ENCODE measurements around the gene LINC01488. TPM values are rescaled to one million over a fixed set of nuclear protein-coding genes. Genes with fewer than 3 reads are reported as not detected.

Gene LINC01488
- polyA plus RNA-seq, 4 donors: 0.03 TPM; not detected in 3

DNA sequence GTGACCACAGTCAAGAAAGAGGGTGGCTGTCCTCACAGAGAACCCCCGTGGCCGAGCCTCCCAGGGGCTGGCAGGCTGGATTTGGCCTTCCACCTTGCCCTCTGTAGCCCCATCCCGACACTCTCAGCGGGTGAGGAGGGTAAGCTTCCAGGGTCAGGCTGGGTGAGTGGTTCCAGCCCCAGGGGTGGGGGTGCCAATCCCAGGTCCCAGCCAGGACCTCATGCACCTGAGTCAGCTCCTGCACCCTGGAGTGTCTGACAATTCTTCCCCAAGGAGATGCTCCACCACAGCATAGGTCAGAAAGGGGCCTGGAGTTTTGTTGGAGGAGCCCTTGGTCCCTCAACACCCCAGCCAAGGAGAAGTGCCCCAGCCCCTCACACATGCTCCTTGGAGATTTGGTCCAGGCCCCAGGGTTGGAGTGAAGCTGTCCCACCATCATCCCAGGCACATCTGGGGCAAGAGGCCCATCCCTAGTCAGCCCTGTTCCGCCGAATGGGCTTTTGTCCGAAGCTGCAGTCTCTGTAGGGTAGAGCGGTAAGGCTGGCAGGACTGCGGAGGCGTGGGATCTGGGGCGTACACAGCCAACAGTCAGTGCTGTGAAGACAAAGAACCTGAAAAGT lies 8.4 kb downstream of the LINC01488 start:
- no peak for DNase-seq (ENCODE audit: low read depth in 4 of 4, low spot score in 3 of 4)

DNA sequence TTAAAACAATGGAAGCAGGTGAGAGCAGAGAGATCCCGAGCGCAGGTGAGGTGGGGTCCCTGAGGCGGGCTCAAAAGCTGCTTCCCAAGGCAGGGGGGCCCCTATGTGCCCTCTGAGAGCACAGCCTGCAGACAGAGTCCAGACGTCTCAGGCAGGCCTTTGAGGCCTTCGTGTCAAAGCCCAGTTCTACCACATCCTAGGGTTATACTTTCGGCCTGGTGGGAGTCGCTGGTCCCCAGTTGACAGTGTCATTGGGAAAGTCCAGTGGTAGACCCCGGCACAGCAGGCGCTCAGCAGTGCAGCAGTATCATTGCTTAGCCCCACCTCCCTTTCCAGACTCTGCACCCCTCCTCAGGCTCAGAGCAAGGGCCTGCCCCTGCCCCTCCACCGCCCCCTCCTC lies 9.1 kb downstream of the LINC01488 start:
- DNase-seq (ENCODE audit: low read depth in 4 of 4, low spot score in 3 of 4): no peak

DNA sequence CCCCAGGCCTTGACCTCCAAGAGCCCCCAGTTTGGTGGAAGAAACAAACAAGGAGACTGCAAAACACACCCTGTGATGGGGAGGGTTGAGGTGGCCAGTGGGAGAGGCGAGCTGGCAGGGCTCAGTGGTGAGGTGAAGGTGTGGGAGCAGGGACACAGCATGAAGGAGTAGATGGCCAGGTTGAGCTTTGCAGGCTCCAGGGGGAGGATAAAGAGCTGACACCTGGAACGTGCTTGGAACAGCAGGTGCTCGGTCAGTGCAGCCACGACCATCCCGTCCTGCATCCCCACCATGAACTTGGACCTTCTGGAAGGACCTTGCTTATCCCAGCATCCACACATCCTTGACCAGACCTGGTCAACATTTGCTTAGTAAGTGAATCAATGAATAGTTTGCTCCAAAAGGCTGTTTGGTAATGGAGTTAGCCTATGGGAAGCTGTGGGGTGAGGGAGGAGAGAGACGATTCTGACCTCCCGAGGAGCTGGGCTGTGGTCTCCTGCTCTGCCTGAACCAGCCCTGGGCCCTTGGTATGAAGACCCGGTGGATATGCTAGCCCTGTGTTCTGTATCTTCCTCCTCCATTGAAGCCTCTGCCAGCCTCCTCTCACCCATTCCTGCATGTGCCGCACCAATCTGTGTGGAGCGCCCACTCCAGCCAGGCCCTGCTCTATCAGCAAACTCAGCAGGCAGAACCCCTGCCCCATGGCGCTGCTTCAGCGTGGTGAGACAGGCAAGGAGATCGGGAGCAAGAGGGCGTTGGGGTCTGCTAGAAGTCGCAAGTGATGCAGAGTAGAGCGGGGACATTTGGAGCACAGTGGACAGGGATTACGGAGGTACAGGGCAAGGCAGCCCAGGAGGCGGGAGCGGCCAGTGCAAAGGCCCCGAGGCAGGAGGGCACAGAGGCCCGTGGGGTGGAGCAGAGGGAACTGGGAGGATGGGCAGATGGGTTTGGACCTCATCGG lies 9.9 kb downstream of the LINC01488 start:
- no peak for DNase-seq (ENCODE audit: low read depth in 4 of 4, low spot score in 3 of 4)

DNA sequence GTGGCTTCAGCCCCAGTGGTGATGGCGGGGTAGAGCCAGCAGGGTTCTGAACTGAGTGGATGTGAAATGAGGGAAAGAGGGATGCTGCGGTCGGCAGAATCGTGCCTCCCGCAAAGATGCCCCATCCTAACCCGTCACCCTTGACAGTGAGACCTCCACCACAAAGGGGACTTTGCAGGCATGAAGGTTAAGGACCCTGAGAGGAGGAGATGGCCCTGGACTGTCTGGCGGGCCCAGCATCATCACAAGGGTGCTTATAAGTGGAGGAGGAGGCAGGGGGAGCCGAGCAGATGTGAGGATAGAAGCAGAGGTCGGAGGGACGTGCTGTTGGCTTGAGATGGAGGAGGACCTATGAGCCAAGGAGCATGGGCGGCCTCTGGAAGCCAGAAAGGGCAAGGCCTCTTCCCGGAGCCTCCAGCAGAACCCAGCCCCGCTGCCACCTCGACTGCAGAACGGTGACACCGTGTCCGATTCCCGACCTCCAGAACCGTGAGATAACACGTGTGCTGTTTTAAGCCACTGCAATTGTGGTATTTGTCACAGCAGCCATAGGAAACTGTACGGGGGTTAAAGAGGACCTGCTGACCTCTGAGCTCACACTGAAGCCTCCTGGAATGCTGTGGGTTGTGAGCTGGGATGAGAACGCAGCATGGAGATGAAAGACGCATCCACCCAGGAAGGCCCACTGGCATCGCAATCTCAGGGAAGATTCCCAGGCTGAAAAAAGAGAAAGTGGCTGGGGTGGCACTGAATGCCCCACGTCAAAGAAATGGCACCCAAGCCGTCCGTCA lies 10.9 kb downstream of the LINC01488 start:
- no peak for DNase-seq (ENCODE audit: low read depth in 4 of 4, low spot score in 3 of 4)

DNA sequence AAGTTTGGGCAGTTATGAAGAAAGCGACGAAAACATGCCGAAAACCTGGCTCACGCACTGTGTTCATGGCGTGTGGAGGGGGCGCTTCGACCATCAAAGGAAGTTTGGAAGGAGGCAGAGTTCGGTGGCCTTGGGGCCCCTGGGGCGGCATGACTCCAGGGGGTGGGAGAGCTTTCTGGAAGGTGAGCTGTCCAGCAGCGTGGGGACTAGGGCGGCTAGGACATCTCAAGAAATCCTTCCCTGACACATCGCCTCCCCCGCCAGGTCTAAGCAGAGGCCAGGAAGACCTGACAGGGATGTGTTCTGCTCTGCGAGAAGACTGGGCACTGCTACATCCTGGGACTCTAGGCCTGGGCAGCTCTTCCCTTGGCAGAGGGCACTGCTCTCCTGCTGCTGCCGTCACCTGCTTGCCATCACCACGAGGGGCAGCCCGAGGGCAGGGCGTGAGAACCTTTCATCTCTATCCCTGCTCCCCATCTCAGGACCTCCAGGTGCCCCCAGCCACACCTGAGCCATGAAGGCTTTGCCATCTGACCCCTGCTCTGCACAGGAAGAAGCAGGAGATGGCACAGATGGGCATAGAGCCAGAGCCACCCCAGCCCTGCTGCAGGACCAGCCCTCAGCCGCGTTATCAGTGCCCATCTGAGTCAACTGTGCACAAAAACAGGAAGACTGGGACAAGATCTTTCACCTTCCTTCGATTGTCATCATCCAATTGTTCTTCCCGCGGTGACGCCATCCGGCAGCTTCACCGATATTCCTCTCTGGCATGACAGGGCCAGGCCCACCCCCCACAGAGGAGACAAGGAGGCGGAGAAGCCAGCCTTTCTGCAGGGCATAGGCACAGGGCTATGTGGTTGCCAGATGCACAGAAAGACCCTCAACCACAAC lies 12.7 kb downstream of the LINC01488 start:
- DNase-seq (ENCODE audit: low read depth in 4 of 4, low spot score in 3 of 4): no peak

DNA sequence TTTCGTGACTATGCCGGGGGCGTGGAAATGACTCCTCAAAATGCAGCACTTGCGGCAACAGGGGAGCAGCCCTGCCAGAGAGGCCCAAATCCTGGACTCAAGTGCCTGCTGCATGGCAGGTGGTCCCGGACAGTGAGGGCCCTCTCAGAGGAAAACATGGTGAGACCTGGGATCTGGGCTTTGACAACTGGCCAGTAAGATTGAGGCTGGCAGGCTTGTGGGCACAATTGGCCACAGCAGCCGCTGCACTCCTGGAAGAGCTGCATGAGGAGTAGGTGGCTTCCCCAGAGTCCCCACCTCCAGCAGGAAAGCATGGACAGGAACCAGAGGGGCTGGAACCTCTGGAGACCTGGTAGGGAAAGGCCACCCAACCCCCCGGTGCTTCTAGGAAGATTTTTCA lies 13.4 kb downstream of the LINC01488 start:
- DNase-seq (ENCODE audit: low read depth in 4 of 4, low spot score in 3 of 4): no peak

DNA sequence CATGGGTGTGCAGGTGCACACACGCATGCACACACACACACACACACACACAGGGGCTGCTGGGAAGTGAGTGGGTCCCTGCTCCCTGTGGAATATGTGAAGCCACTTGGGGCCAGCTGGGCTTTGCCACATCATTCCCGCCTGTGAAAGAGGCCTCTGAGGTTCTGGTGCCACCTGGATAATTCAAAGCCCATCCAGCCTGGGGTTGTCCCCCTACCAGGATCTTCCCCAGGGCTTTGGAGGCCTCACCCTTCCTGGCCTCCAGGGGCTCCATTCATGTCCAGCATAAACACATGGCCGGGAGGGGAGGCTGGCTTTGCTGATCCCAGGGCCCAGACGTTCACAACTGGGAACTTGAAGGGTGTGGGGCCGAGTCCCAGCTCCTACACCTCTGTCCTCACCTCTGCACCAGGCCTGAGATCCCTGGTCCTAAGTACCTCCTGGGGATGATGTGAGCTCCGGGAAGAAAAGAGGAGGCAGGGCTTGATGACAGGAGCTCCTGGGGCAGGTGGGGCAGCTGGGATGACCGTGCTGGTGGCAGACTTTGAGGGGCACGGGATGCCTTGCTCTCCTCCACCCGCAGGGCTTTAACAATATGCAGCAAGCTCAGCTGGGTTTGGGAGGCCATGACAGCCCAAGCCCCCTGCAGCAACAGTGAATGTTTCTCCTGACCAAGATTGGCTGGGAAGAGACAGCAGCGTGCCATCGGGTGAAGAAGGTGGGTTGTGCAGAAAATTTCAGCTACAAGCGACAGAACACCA lies 14.2 kb downstream of the LINC01488 start:
- no peak for DNase-seq (ENCODE audit: low read depth in 4 of 4, low spot score in 3 of 4)

DNA sequence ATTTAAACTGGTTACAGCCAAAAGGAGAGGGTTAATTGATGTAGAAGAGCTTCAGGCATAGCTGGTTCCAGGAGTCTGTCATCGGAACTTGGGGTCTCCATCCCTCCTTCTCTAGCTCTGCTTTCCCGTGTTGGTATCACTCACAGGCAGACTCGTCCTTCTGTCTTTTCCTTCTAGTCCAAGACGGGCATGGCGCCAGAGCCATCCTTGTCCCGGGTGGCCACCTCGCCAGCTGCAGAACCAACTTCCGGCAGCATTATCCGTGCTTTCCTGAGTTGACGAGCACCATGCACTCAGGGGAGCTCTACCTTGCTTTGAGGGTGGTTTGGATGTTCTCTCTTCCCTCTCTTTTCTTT lies 14.7 kb downstream of the LINC01488 start:
- DNase-seq (ENCODE audit: low read depth in 4 of 4, low spot score in 3 of 4): no peak

DNA sequence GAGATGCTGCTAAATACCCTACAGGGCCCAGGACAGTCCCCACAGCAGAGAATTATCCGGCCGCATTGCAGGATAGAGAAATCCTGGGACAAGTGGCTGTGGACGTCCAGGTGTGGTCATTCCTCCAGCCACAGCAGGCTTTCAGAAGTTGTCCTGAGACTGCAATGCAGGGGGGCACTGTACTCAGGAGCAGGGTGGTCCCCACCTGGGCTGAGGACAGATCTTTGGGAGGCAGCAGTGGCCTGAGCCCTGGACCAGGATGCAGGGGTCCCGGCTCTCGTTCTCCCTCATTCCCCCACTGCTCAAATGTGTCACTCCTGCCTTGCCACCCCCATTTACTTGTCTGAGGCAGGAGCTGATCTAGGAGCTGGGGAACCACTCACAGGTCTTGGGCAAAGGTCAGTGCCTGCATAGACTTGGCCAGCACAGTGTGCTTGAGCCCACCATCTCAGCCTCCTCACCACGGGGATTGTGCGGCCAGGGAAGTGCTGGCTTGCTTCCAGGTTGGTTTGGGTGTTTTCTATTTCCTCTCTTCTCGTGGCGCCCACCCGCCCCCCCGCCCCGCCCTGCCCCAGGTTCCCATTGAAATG lies 15.3 kb downstream of the LINC01488 start:
- no peak for DNase-seq (ENCODE audit: low read depth in 4 of 4, low spot score in 3 of 4)

DNA sequence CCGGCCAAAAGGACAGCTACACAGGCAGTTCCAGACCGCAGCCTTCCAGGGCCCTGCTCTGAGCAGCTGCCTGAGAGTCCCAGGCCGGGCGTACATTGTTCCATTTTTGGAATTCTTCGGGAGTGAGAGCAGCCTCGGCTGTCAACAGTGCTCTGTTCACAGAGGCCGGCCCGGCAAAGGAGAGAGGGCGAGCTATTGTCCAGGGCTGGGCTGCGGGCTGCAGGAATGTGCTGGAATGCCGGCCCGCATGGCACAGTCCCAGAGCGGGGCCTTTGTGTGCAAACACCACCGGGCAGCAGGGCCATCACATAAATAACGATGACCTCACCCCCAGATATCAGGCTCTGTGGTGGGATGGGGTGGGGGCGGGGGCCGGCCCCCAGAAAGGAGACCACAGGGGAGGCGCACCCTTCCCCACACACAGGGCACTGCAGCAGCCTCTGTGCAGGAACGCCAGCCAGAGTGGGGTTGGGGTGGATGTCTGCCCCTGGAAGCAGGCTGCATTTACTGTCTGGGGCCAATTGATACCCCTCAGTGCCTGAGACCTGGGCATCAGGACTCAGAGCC lies 15.8 kb downstream of the LINC01488 start:
- peak; percentile 39 to 62 (median 60) for DNase-seq (ENCODE audit: low read depth in 4 of 4, low spot score in 3 of 4)

DNA sequence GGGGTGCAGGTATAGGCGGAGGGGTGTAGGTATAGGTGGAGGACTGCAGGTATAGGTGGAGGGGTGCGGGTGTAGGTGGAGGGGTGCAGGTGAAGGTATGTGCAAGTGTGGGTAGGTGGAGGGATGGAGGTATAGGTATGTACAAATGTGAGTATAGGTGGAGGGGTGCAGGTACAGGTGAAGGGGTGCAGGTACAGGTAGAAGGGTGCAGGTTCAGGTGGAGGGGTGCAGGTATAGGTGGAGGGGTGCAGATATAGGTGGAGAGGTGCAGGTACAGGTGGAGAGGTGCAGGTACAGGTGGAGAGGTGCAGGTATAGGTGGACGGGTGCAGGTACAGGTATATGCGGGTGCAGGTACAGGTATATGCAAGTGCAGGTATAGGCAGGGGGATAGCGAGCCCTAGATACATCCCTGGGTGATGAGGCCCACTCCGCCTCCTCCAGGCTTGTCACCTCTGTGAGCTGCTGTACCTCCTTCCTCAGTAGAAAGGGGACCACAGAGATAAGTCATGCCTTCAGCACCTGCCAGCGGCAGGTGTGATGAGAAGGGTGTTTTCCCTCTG lies 17.2 kb downstream of the LINC01488 start:
- DNase-seq (ENCODE audit: low read depth in 4 of 4, low spot score in 3 of 4): no peak

DNA sequence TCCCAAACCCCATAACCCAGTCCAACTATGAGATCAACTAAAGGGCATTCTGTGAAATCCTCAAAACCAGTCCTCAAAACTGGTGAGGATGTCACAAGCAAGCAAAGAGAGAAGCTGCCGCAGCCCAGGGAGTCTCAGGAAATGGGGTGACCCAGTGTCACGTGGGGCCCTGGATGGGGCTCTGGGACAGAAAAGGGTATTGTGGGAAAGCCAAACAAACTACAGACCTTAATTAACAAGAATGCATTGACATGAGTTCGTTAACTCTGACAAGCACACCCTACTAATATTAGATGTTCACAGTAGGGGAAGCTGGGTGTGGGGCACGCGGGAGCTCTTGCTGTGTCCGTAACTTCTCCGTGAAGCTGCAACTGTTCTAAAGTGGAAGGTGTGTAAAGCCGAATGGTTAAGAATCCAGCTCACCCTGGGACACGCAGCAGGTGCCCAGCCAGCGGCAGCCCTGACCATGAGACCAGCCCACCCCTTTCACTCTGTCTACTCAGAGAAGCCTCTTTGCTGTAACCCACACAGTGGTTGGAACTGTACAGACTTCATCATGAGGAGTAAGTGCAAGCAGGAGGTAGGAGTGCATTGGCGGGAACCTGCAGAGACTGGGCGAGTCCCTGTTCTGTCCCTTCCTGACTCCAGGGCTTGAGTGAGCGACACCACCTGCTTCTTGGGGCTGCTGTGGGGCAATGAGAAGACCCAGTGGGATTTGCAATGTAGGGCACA lies 17.9 kb downstream of the LINC01488 start:
- DNase-seq (ENCODE audit: low read depth in 4 of 4, low spot score in 3 of 4): no peak

DNA sequence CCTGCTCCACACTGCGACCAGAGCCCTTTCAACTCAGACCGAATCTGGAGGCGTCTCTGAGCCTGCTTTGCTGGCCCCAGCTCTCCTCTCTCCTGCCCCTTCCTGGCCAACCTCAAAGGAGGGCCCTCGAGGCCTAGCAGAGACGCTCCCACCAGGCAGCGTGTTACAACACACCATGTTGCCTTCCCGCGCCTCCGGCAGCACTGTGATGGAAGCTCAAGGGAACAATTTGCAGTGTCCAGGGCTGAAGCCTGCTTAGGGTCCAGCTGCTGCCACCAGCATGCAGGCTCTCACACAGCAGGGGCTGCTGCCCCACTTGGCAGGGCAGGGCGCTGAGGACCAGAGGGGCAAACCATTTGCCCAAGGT lies 18.4 kb downstream of the LINC01488 start:
- DNase-seq (ENCODE audit: low read depth in 4 of 4, low spot score in 3 of 4): no peak

DNA sequence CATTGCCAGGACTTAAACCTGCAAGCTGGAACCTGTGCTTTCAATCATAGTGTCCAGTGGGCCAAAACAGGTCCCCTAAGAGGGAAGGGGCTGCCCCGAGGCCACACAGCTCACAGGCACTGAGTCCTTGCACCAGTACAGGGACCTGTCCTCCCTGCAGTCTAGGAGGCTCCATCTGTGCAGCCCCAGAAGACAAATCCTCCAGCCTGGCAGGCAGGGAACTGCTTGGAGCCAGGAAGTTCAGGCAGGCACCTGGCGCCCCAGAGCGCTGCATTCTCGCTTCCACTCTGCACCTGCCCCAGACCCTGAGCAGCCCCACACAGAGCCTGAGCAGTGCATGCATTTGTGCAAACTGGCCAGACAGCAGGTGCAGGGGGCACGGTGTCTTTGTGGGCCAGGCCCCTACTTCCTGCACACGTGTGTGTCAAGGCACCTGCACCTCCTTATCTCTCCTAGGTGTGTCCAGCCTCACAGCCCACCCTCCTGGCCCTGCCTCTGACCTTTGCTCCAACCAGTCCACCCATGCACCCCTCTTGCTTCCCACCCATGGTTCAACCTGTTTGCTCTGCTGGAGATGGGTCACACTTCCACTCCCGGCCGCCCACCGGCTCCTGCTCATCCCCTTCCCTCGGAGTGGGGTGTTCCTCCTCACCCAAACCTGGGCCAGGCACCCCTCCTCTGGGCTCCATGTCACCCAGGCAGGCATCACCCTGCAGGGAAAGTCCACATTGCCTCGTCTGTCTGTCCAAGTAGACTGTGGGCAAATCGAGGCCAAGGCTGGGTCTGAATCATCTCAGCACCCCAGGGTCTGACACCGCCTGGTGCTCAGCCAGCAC lies 19.0 kb downstream of the LINC01488 start:
- DNase-seq (ENCODE audit: low read depth in 4 of 4, low spot score in 3 of 4): no peak

DNA sequence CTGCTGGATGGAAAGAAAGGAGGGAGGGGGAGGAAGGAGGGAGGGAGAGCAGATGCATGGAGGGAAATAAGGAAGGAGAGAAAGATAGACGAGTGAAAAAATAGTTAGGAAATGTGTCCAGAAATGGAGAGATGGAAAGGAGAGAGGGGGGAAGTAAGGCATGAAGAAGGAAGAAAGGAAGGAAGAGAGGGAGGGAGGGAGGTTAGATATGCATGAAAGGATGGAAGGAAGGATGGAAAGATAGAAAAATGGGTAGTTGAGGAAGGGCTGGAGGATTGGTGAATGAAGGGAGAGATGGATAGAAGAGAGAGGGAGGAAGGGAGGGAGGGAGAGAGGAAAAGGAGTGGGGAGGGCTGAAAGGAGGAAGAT lies 19.6 kb downstream of the LINC01488 start:
- DNase-seq (ENCODE audit: low read depth in 4 of 4, low spot score in 3 of 4): no peak

DNA sequence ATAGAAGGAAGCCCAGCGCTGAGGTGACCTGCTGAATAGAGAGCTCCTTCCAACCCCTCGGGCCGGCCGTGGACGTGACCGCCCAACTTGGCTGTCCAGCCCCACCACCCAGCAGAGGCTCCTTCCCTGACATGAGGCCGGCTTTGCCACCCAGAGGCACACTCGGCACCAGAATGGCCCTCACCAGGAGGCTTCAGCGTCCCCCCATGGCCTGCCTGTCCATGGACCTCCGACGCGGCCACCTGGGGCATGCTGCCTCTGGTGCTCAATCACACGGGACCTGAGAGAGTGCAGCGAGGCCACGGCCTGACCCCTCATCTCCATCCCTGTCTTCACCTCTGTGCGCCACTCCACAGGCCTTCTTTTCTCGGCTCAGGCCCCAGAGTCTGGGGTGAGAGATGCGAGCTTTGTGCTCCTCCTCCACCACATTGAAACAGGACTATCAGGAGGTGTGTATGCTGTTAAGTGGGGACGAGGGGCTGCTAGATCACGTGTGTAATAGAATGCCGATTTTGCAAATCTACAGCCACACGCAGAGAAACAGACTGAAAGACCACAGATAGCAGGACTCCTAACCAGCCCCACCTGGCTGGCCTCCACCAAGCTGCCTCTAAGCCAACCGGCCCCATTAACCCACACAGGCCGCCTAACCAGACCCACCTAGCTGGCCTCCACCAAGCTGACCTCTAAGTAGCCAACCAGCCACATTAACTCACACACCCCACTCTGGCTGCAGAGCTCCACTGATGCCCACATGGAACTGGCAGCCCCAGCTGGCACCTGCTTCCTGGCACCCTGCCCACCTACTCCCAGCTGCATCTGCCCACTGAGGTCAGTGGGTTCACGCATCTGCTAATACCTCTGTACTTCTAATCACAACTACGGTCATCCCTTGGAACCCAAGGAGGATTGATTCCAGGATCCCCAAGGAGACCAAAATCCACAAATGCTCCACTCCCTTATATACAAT lies 20.7 kb downstream of the LINC01488 start:
- no peak for DNase-seq (ENCODE audit: low read depth in 4 of 4, low spot score in 3 of 4)
